SK-N-SH (cell line): ENCODE data around the gene RNF175.

ENCODE experiments used
- EP300 ChIP-seq, 2 experiments: IDR thresholded peaks; 2 replicates each; pipeline versions ENCODE4 v1.4.0 to v1.6.1; 2012; ENCODE audit warnings: borderline replicate concordance in 1 of 2, low read depth in 1 of 2, low read length in 1 of 2
- EZH2phosphoT487 ChIP-seq: fragments of 200-600 bp; sonication (generic); IDR thresholded peaks from 2 replicates; pipeline ENCODE4 v1.6.1; 2017; ENCODE audit warnings: low read depth, mixed run types, mild to moderate bottlenecking, antibody characterized with exemption, moderate library complexity, borderline replicate concordance
- FOXJ3 ChIP-seq: sonication (generic); formaldehyde crosslinking; IDR thresholded peaks from 2 replicates; pipeline ENCODE4 v1.5.1; 2020; ENCODE audit warnings: mild to moderate bottlenecking, missing genetic modification reagents
- GABPA ChIP-seq: IDR thresholded peaks from 2 replicates; pipeline ENCODE4 v1.4.0; 2012; ENCODE audit warnings: low read depth, mild to moderate bottlenecking
- NRF1 ChIP-seq: IDR thresholded peaks from 2 replicates; pipeline ENCODE4 v1.6.1; 2012; ENCODE audit warnings: low read depth, mild to moderate bottlenecking, low read length
- POLR2AphosphoS5 ChIP-seq: IDR thresholded peaks from 2 replicates; pipeline ENCODE4 v1.6.1; 2012; ENCODE audit warnings: low read depth, low read length
- RAD21 ChIP-seq: IDR thresholded peaks from 2 replicates; pipeline ENCODE4 v1.6.1; 2012; ENCODE audit warnings: mild to moderate bottlenecking, low read length
- TF ChIP-seq, protein P1 (sequence below): fragments of 200-600 bp; sonication (generic); IDR thresholded peaks from 2 replicates; pipeline ENCODE4 v1.6.1; 2017; ENCODE audit warnings: antibody characterized with exemption, mild to moderate bottlenecking, moderate library complexity
- TF ChIP-seq, protein P2 (sequence below): IDR thresholded peaks from 2 replicates; pipeline ENCODE4 v1.6.1; 2012; ENCODE audit warnings: mild to moderate bottlenecking, low read depth, low read length, moderate library complexity
- TF ChIP-seq, protein P3 (sequence below): IDR thresholded peaks from 2 replicates; pipeline ENCODE4; 2012
- TF ChIP-seq, protein P4 (sequence below): IDR thresholded peaks from 2 replicates; pipeline ENCODE4 v1.4.0; 2012; ENCODE audit warnings: low read depth, borderline replicate concordance

DNA sequence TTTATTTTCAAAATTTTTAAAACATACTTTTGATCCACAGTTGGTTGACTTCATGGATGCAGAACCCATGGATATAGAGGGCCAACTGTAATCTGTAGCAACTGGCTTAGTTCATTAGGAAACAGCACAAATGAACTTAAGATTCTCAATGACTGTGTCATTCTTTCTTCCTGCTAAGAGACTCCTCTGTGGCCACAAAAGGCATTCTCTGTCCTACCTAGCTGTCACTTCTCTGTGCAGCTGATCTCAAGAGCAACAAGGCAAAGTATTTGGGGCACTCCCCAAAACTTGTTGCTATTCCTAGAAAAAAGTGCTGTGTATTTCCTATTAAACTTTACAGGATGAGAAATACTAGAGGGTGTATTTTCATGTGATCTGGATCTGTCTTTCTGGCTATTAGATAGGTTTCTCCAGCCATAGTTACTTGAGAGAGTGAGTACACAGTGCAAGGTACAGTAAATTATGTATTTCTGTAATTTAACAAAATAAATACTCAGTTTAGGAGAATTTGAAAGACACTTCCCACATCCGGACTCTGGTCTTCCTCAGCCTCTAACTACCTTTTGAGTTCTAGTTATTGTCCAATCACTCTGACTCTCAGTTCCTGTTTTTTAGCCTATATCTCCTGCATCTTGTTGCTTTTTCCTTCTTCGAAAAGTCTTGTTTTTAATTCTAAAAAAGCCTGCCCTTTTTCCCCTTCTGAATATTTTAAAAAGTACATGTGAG lies 53.9 kb downstream of the RNF175 start:
- TF ChIP-seq, protein P1, sequence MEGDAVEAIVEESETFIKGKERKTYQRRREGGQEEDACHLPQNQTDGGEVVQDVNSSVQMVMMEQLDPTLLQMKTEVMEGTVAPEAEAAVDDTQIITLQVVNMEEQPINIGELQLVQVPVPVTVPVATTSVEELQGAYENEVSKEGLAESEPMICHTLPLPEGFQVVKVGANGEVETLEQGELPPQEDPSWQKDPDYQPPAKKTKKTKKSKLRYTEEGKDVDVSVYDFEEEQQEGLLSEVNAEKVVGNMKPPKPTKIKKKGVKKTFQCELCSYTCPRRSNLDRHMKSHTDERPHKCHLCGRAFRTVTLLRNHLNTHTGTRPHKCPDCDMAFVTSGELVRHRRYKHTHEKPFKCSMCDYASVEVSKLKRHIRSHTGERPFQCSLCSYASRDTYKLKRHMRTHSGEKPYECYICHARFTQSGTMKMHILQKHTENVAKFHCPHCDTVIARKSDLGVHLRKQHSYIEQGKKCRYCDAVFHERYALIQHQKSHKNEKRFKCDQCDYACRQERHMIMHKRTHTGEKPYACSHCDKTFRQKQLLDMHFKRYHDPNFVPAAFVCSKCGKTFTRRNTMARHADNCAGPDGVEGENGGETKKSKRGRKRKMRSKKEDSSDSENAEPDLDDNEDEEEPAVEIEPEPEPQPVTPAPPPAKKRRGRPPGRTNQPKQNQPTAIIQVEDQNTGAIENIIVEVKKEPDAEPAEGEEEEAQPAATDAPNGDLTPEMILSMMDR = no peak
- TF ChIP-seq, protein P2, sequence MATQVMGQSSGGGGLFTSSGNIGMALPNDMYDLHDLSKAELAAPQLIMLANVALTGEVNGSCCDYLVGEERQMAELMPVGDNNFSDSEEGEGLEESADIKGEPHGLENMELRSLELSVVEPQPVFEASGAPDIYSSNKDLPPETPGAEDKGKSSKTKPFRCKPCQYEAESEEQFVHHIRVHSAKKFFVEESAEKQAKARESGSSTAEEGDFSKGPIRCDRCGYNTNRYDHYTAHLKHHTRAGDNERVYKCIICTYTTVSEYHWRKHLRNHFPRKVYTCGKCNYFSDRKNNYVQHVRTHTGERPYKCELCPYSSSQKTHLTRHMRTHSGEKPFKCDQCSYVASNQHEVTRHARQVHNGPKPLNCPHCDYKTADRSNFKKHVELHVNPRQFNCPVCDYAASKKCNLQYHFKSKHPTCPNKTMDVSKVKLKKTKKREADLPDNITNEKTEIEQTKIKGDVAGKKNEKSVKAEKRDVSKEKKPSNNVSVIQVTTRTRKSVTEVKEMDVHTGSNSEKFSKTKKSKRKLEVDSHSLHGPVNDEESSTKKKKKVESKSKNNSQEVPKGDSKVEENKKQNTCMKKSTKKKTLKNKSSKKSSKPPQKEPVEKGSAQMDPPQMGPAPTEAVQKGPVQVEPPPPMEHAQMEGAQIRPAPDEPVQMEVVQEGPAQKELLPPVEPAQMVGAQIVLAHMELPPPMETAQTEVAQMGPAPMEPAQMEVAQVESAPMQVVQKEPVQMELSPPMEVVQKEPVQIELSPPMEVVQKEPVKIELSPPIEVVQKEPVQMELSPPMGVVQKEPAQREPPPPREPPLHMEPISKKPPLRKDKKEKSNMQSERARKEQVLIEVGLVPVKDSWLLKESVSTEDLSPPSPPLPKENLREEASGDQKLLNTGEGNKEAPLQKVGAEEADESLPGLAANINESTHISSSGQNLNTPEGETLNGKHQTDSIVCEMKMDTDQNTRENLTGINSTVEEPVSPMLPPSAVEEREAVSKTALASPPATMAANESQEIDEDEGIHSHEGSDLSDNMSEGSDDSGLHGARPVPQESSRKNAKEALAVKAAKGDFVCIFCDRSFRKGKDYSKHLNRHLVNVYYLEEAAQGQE = no peak
- no peak for TF ChIP-seq NRF1
- TF ChIP-seq EP300 (IDR thresholded peaks at IDR 0.05; ENCODE audit: borderline replicate concordance in 1 of 2, low read depth in 1 of 2, low read length in 1 of 2) = no peak
- TF ChIP-seq GABPA = no peak
- no peak for TF ChIP-seq POLR2AphosphoS5
- no peak for TF ChIP-seq RAD21
- TF ChIP-seq, protein P3, sequence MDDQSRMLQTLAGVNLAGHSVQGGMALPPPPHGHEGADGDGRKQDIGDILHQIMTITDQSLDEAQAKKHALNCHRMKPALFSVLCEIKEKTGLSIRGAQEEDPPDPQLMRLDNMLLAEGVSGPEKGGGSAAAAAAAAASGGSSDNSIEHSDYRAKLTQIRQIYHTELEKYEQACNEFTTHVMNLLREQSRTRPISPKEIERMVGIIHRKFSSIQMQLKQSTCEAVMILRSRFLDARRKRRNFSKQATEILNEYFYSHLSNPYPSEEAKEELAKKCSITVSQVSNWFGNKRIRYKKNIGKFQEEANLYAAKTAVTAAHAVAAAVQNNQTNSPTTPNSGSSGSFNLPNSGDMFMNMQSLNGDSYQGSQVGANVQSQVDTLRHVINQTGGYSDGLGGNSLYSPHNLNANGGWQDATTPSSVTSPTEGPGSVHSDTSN = no peak
- TF ChIP-seq FOXJ3 (CRISPR knock-in tag) = no peak
- TF ChIP-seq, protein P4, sequence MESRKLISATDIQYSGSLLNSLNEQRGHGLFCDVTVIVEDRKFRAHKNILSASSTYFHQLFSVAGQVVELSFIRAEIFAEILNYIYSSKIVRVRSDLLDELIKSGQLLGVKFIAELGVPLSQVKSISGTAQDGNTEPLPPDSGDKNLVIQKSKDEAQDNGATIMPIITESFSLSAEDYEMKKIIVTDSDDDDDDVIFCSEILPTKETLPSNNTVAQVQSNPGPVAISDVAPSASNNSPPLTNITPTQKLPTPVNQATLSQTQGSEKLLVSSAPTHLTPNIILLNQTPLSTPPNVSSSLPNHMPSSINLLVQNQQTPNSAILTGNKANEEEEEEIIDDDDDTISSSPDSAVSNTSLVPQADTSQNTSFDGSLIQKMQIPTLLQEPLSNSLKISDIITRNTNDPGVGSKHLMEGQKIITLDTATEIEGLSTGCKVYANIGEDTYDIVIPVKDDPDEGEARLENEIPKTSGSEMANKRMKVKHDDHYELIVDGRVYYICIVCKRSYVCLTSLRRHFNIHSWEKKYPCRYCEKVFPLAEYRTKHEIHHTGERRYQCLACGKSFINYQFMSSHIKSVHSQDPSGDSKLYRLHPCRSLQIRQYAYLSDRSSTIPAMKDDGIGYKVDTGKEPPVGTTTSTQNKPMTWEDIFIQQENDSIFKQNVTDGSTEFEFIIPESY = no peak
- no peak for TF ChIP-seq EZH2phosphoT487
